Panc1 (cell line): Measurements from ENCODE around the gene CIP2A. TPM values are rescaled to one million over a fixed set of nuclear protein-coding genes. Genes with fewer than 3 reads are reported as not detected.

Source experiments
- ATAC-seq: fragments of 200-7000 bp; cut with Tn5 transposase; 2 replicates; pipeline ENCODE4 v1.9.1; 2020; ENCODE audit warnings: mild to moderate bottlenecking, moderate library complexity
- BruUV-seq: library from RNA; stranded (reverse); fragments of 400-500 nt; replicated peaks from 2 replicates; lab custom pipeline; 2021; lab: Mats Ljungman, UMichigan
- CTCF ChIA-PET: fragments of 300-600 bp; sonication (Branson Sonifier 250); formaldehyde crosslinking; loops from one replicate; lab custom pipeline; 2022; ENCODE audit warnings: antibody characterized with exemption; lab: Charles Lee
- POLR2A ChIA-PET: fragments of 300-600 bp; sonication (Branson Sonifier 250); formaldehyde crosslinking; loops from one replicate; lab custom pipeline; 2022; ENCODE audit warnings: antibody characterized with exemption; lab: Charles Lee
- DNase-seq: peaks from one replicate; pipeline ENCODE4 v3.0.0-alpha.2; 2010; ENCODE audit warnings: low read depth, low spot score
- H3K27ac ChIP-seq: 2 replicates; pipeline ENCODE4 v1.5.1; 2011; ENCODE audit warnings: mild to moderate bottlenecking, low read length, inconsistent platforms
- H3K27me3 ChIP-seq: fragments of 200-500 bp; sonication (Bioruptor generic); 2 replicates; pipeline ENCODE4 v1.6.0; 2014; ENCODE audit warnings: low read length, inconsistent platforms; ENCODE audit not compliant: control insufficient read depth, insufficient read depth
- H3K36me3 ChIP-seq: fragments of 200-500 bp; sonication (Bioruptor generic); 2 replicates; pipeline ENCODE4 v1.5.1; 2014; ENCODE audit warnings: inconsistent platforms, mild to moderate bottlenecking, low read length, moderate library complexity; ENCODE audit not compliant: control insufficient read depth, insufficient read depth
- H3K4me1 ChIP-seq: 2 replicates; pipeline ENCODE4 v1.5.1; 2011; ENCODE audit warnings: inconsistent platforms, mild to moderate bottlenecking, low read length, moderate library complexity; ENCODE audit not compliant: control insufficient read depth, insufficient read depth
- H3K4me3 ChIP-seq, 2 experiments: 2 replicates each; pipeline ENCODE4 v1.5.1; 2011 to 2012; ENCODE audit warnings: low read depth in 2 of 2, low read length in 2 of 2, mild to moderate bottlenecking in 2 of 2, inconsistent platforms in 1 of 2, moderate library complexity in 1 of 2
- H3K9me3 ChIP-seq: fragments of 200-500 bp; sonication (Bioruptor generic); 2 replicates; pipeline ENCODE4 v1.5.1; 2014; ENCODE audit warnings: low read depth, mild to moderate bottlenecking, inconsistent platforms, low read length, moderate library complexity; ENCODE audit not compliant: control insufficient read depth, insufficient read depth
- POLR2AphosphoS5 ChIP-seq: IDR thresholded peaks from 2 replicates; pipeline ENCODE4 v1.6.1; 2012; ENCODE audit warnings: mild to moderate bottlenecking, low read depth, low read length, moderate library complexity
- SIN3A ChIP-seq: IDR thresholded peaks from 2 replicates; pipeline ENCODE4 v1.6.1; 2012; ENCODE audit warnings: low read depth, mild to moderate bottlenecking, low read length, moderate library complexity, borderline replicate concordance; ENCODE audit not compliant: insufficient read depth
- TCF7L2 ChIP-seq: IDR thresholded peaks from 2 replicates; pipeline ENCODE4 v1.6.1; 2011; ENCODE audit warnings: mild to moderate bottlenecking, low read depth, low read length, inconsistent platforms
- in situ Hi-C: cut with HindIII; loops from 2 replicates; pipeline ENCODE4 v1.10.0; 2016; ENCODE audit warnings: low sequenced_read_pairs, low pct_unique_long_range_greater_than_20kb
- intact Hi-C: fragments of 100-400 bp; cut with micrococcal nuclease; formaldehyde crosslinking; loops from one replicate; pipeline ENCODE4 v1.10.0; 2022; ENCODE audit not compliant: unreplicated experiment
- total RNA-seq: library from RNA; stranded (reverse); gene quantifications from one replicate; pipeline ENCODE4 v1.2.1, GENCODE V29; 2021; ENCODE audit not compliant: unreplicated experiment
- TF ChIP-seq, protein P1 (sequence below): fragments of 450-650 bp; IDR thresholded peaks from 2 replicates; pipeline ENCODE4 v1.5.1; 2017; ENCODE audit warnings: mild to moderate bottlenecking
- TF ChIP-seq, protein P2 (sequence below), 2 experiments: IDR thresholded peaks; 2 replicates each; pipeline ENCODE4 v1.6.1; 2011 to 2012; ENCODE audit warnings: low read depth in 2 of 2, control low read depth in 1 of 2, low read length in 1 of 2, mild to moderate bottlenecking in 1 of 2, moderate library complexity in 1 of 2; ENCODE audit not compliant: insufficient read depth in 1 of 2

Gene CIP2A
- total RNA-seq, 1 experiment from 2014 or later, result 52.0 TPM

DNA sequence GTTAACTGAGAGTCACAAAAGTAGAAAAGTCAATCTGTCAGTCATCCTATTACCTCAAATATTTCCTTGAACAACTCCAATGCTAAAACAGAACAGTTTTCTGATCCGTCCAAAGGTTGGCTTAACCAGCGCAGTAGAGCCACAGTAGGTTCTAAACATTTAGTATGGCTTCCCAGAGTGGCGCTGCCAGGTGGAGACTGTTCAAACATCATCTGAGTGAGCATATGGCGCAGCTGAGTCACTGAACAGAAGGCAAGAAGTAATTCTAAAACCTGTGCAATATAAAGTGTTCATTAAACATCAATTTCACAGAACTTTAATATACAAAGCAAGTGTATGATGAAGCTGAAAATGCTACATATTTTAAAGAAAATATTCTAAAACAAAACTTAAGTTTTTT, 19.9 kb downstream of the CIP2A start:
- H3K27ac ChIP-seq, result no peak overlapping the region
- no TSS peak for BruUV-seq
- H3K36me3 ChIP-seq, result peaks cover 24% of the 10 kb centered on the region
- peaks cover 5% of the 10 kb centered on the region; the same call in 1 of the 2 replicates for H3K4me1 ChIP-seq
- intact Hi-C loops (no loop called here), in situ Hi-C loops (no loop called here)
- TF ChIP-seq SIN3A (no peak), POLR2AphosphoS5 (no peak), TCF7L2 (no peak)
- TF ChIP-seq, protein P1, sequence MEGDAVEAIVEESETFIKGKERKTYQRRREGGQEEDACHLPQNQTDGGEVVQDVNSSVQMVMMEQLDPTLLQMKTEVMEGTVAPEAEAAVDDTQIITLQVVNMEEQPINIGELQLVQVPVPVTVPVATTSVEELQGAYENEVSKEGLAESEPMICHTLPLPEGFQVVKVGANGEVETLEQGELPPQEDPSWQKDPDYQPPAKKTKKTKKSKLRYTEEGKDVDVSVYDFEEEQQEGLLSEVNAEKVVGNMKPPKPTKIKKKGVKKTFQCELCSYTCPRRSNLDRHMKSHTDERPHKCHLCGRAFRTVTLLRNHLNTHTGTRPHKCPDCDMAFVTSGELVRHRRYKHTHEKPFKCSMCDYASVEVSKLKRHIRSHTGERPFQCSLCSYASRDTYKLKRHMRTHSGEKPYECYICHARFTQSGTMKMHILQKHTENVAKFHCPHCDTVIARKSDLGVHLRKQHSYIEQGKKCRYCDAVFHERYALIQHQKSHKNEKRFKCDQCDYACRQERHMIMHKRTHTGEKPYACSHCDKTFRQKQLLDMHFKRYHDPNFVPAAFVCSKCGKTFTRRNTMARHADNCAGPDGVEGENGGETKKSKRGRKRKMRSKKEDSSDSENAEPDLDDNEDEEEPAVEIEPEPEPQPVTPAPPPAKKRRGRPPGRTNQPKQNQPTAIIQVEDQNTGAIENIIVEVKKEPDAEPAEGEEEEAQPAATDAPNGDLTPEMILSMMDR, result no peak
- TF ChIP-seq, protein P2, sequence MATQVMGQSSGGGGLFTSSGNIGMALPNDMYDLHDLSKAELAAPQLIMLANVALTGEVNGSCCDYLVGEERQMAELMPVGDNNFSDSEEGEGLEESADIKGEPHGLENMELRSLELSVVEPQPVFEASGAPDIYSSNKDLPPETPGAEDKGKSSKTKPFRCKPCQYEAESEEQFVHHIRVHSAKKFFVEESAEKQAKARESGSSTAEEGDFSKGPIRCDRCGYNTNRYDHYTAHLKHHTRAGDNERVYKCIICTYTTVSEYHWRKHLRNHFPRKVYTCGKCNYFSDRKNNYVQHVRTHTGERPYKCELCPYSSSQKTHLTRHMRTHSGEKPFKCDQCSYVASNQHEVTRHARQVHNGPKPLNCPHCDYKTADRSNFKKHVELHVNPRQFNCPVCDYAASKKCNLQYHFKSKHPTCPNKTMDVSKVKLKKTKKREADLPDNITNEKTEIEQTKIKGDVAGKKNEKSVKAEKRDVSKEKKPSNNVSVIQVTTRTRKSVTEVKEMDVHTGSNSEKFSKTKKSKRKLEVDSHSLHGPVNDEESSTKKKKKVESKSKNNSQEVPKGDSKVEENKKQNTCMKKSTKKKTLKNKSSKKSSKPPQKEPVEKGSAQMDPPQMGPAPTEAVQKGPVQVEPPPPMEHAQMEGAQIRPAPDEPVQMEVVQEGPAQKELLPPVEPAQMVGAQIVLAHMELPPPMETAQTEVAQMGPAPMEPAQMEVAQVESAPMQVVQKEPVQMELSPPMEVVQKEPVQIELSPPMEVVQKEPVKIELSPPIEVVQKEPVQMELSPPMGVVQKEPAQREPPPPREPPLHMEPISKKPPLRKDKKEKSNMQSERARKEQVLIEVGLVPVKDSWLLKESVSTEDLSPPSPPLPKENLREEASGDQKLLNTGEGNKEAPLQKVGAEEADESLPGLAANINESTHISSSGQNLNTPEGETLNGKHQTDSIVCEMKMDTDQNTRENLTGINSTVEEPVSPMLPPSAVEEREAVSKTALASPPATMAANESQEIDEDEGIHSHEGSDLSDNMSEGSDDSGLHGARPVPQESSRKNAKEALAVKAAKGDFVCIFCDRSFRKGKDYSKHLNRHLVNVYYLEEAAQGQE (IDR thresholded peaks at IDR 0.05; ENCODE audit: insufficient read depth in 1 of 2, low read depth in 2 of 2, low read length in 1 of 2), result no peak
- ChIA-PET POLR2A (interaction anchor here (0.7 kb wide), 1 partner anchor 14 kb away, joined by 3 read pairs; no protein-coding TSS in a partner anchor), CTCF (interaction anchor here (0.6 kb wide), 1 partner anchor 346 kb away, joined by 5 read pairs; no protein-coding TSS in a partner anchor)
- ATAC-seq (no peak), DNase-seq (no peak)
- no peaks in the 10 kb centered on the region for H3K9me3 ChIP-seq
- H3K27me3 ChIP-seq, result no peaks in the 10 kb centered on the region
- no peak overlapping the region for H3K4me3 ChIP-seq

DNA sequence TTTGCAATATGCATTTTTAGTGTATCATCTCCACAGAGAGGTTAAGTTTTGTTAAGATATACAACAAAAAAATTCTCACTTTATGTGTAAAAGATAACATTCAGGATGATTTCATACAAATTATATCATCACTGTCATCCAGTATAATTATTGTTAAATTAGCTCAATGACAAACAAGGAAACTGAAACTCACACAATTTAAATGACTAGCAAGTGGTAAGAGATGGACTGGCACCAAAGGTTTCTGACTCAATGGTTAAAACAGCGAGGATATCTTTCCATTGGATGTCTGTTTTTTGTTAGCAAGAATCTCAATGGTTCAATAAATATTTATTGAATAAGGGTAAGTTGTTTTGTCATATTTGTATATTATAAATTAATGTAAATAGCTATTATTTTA, 22.6 kb downstream of the CIP2A start:
- POLR2A ChIA-PET, result no interaction called here
- BruUV-seq, result no TSS peak
- H3K4me3 ChIP-seq, result no peak overlapping the region
- no peak for TF ChIP-seq TCF7L2
- TF ChIP-seq POLR2AphosphoS5, result no peak
- TF ChIP-seq SIN3A, result no peak
- TF ChIP-seq, protein P2 (IDR thresholded peaks at IDR 0.05; ENCODE audit: insufficient read depth in 1 of 2, low read depth in 2 of 2, low read length in 1 of 2), result no peak
- TF ChIP-seq, protein P1, result no peak
- in situ Hi-C loops (no loop called here), intact Hi-C loops (no loop called here)
- no peak overlapping the region for H3K27ac ChIP-seq
- CTCF ChIA-PET, result no interaction called here
- DNase-seq (no peak), ATAC-seq (no peak)
- peaks cover 38% of the 10 kb centered on the region; the same call in 1 of the 2 replicates for H3K36me3 ChIP-seq
- H3K4me1 ChIP-seq, result peaks cover 5% of the 10 kb centered on the region; the same call in 1 of the 2 replicates
- no peaks in the 10 kb centered on the region for H3K27me3 ChIP-seq
- H3K9me3 ChIP-seq, result no peaks in the 10 kb centered on the region
